Parathyroid adenoma (tissue), 2 donors: ENCODE data around the gene GSN.
A peak's percentile ranks its signal among the peaks of the same experiment; 100 is the strongest.

Source experiments
- H2AFZ ChIP-seq: fragments of 300-600 bp; sonication (generic); one replicate; pipeline ENCODE4 v1.7.0; 2017; ENCODE audit warnings: antibody characterized with exemption, mild to moderate bottlenecking
- H3K27ac ChIP-seq: fragments of 300-600 bp; sonication (generic); one replicate; pipeline ENCODE4 v1.7.0; 2017
- H3K27me3 ChIP-seq: fragments of 300-600 bp; sonication (generic); one replicate; pipeline ENCODE4 v1.7.0; 2017; ENCODE audit warnings: low read length; ENCODE audit not compliant: control insufficient read depth, insufficient read depth
- H3K36me3 ChIP-seq: fragments of 300-600 bp; sonication (generic); one replicate; pipeline ENCODE4 v1.7.0; 2017; ENCODE audit warnings: low read length; ENCODE audit not compliant: control insufficient read depth, insufficient read depth
- H3K4me1 ChIP-seq: fragments of 300-600 bp; sonication (generic); one replicate; pipeline ENCODE4 v1.7.0; 2017; ENCODE audit warnings: control low read depth
- H3K4me2 ChIP-seq: fragments of 300-600 bp; sonication (generic); one replicate; pipeline ENCODE4 v1.7.0; 2017; ENCODE audit warnings: low read length
- H3K4me3 ChIP-seq: fragments of 300-600 bp; sonication (generic); one replicate; pipeline ENCODE4 v1.7.0; 2017; ENCODE audit warnings: low read depth, low read length
- H3K79me2 ChIP-seq: fragments of 300-600 bp; sonication (generic); one replicate; pipeline ENCODE4 v1.7.0; 2017; ENCODE audit warnings: control low read depth
- H3K9ac ChIP-seq: fragments of 300-600 bp; sonication (generic); one replicate; pipeline ENCODE4 v1.7.0; 2017; ENCODE audit warnings: mild to moderate bottlenecking
- H3K9me3 ChIP-seq: fragments of 300-600 bp; sonication (generic); one replicate; pipeline ENCODE4 v1.7.0; 2017; ENCODE audit warnings: low read length; ENCODE audit not compliant: control insufficient read depth
- TF ChIP-seq, protein P1 (sequence below): fragments of 300-600 bp; sonication (generic); IDR thresholded peaks from one replicate; pipeline ENCODE4 v1.7.0; 2017; ENCODE audit warnings: antibody characterized with exemption, mild to moderate bottlenecking
- donor health status: primary hyperparathyroidism.

GSN gene

GRCh38 chr9:121297389-121297788, 29.4 kb downstream of the GSN start:
- H3K27me3 ChIP-seq = no peaks in the 10 kb centered on the region
- H3K9me3 ChIP-seq = no peaks in the 10 kb centered on the region
- no peak overlapping the region for H2AFZ ChIP-seq
- no peak overlapping the region for H3K4me2 ChIP-seq
- TF ChIP-seq, protein P1, sequence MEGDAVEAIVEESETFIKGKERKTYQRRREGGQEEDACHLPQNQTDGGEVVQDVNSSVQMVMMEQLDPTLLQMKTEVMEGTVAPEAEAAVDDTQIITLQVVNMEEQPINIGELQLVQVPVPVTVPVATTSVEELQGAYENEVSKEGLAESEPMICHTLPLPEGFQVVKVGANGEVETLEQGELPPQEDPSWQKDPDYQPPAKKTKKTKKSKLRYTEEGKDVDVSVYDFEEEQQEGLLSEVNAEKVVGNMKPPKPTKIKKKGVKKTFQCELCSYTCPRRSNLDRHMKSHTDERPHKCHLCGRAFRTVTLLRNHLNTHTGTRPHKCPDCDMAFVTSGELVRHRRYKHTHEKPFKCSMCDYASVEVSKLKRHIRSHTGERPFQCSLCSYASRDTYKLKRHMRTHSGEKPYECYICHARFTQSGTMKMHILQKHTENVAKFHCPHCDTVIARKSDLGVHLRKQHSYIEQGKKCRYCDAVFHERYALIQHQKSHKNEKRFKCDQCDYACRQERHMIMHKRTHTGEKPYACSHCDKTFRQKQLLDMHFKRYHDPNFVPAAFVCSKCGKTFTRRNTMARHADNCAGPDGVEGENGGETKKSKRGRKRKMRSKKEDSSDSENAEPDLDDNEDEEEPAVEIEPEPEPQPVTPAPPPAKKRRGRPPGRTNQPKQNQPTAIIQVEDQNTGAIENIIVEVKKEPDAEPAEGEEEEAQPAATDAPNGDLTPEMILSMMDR = no peak
- no peak overlapping the region for H3K27ac ChIP-seq
- H3K9ac ChIP-seq = no peak overlapping the region
- no peak overlapping the region for H3K4me3 ChIP-seq
- H3K36me3 ChIP-seq = no peaks in the 10 kb centered on the region
- H3K79me2 ChIP-seq = no peaks in the 10 kb centered on the region
- peaks cover 5% of the 10 kb centered on the region for H3K4me1 ChIP-seq

- no peak overlapping the region for H3K4me3 ChIP-seq
- peaks cover 5% of the 10 kb centered on the region for H3K4me1 ChIP-seq
- H3K9ac ChIP-seq = no peak overlapping the region
- TF ChIP-seq, protein P1 = no peak
- no peaks in the 10 kb centered on the region for H3K9me3 ChIP-seq
- no peaks in the 10 kb centered on the region for H3K36me3 ChIP-seq
- H3K27me3 ChIP-seq = no peaks in the 10 kb centered on the region
- H3K79me2 ChIP-seq = no peaks in the 10 kb centered on the region
- no peak overlapping the region for H2AFZ ChIP-seq
- H3K4me2 ChIP-seq = no peak overlapping the region
- H3K27ac ChIP-seq = peak overlapping the region; percentile 69
These were observed 30.1 kb downstream of the GSN start for GRCh38 chr9:121298016-121298538.

DNA sequence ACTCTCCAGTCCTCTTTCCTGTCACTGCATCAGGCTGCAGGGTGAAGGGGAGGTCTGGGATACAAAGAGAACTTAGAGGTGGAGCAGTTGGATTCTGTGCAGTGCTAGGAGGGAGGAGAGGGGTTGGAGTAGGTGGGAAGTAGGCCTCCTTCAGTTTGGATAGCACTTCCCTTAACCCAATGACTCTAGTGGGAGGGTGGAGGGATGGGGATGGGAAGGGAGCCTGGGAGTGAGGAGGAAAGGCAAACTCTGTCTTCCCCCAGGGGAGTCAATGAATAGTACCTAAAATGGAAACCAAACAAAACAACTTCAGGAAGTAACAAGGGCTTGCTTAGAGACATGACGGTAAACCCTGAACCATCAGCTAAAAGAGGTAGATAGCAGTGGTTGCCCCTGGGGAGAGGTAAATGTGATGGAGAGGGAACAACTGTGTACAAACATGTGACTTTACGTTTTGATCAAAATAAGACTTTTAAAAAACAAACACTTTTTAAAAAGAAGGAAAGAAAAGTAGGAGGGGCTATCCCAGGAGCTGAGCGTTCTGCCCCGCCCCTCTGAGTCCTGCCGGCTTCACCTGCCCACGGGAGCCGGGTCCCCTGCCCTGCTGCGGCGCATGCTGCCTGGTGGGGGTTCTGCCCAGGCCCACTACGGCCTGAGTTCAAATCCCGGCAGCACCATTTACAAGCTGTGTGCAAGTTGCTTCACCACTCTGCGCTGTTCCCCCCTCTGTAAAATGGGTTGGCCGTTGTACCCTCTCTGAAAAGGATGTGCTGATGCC, 30.9 kb downstream of the GSN start:
- H3K4me1 ChIP-seq = peaks cover 5% of the 10 kb centered on the region
- H3K9me3 ChIP-seq = no peaks in the 10 kb centered on the region
- no peaks in the 10 kb centered on the region for H3K36me3 ChIP-seq
- peak overlapping the region; percentile 74 for H2AFZ ChIP-seq
- peak overlapping the region; percentile 6 for H3K4me3 ChIP-seq
- no peaks in the 10 kb centered on the region for H3K27me3 ChIP-seq
- H3K4me2 ChIP-seq = peak overlapping the region; percentile 25
- TF ChIP-seq, protein P1 = no peak
- peak overlapping the region; percentile 69 for H3K27ac ChIP-seq
- no peak overlapping the region for H3K9ac ChIP-seq
- no peaks in the 10 kb centered on the region for H3K79me2 ChIP-seq

- TF ChIP-seq, protein P1 = no peak
These were observed 31.7 kb downstream of the GSN start for GRCh38 chr9:121299467-121300282.

More at GRCh38 chr9:121299467-121300282, 31.7 kb downstream of the GSN start:
- Histone ChIP-seq H3K27me3 (no peaks in the 10 kb centered on the region), H2AFZ (peak overlapping the region; percentile 74), H3K79me2 (no peaks in the 10 kb centered on the region), H3K27ac (peak overlapping the region; percentile 55), H3K4me1 (peaks cover 5% of the 10 kb centered on the region), H3K4me2 (peak overlapping the region; percentile 25), H3K9me3 (no peaks in the 10 kb centered on the region), H3K9ac (no peak overlapping the region), H3K36me3 (no peaks in the 10 kb centered on the region), H3K4me3 (peak overlapping the region; percentile 47)
